Measurements from ENCODE around the gene ABCG4.

GRCh38 chr11:119210050-119210449 lies 61.2 kb downstream of the ABCG4 start:
- TF ChIP-seq, protein P1, sequence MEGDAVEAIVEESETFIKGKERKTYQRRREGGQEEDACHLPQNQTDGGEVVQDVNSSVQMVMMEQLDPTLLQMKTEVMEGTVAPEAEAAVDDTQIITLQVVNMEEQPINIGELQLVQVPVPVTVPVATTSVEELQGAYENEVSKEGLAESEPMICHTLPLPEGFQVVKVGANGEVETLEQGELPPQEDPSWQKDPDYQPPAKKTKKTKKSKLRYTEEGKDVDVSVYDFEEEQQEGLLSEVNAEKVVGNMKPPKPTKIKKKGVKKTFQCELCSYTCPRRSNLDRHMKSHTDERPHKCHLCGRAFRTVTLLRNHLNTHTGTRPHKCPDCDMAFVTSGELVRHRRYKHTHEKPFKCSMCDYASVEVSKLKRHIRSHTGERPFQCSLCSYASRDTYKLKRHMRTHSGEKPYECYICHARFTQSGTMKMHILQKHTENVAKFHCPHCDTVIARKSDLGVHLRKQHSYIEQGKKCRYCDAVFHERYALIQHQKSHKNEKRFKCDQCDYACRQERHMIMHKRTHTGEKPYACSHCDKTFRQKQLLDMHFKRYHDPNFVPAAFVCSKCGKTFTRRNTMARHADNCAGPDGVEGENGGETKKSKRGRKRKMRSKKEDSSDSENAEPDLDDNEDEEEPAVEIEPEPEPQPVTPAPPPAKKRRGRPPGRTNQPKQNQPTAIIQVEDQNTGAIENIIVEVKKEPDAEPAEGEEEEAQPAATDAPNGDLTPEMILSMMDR (IDR thresholded peaks at IDR 0.05; ENCODE audit: low read depth, low read length, missing input control), result no peak
- TF ChIP-seq SP1 (IDR thresholded peaks at IDR 0.05), result no peak
